ENCODE measurements around the gene RBM45. TPM values are rescaled to one million over a fixed set of nuclear protein-coding genes. Genes with fewer than 3 reads are reported as not detected.

Gene RBM45
- total RNA-seq, 1 donor from 2014 or later = 5.1 TPM

GRCh38 chr2:178163395-178163794 is 51.2 kb downstream of the RBM45 start:
- no peaks in the 10 kb centered on the region for H3K4me1 ChIP-seq
- DNase-seq = no peak
- H3K4me3 ChIP-seq = no peak overlapping the region
- no peak overlapping the region for H3K27ac ChIP-seq (replicated peaks)
- TF ChIP-seq CTCF (IDR thresholded peaks at IDR 0.05; ENCODE audit: borderline replicate concordance) = no peak
- no peaks in the 10 kb centered on the region for H3K9me3 ChIP-seq (replicated peaks)
- no peaks in the 10 kb centered on the region for H3K27me3 ChIP-seq (ENCODE audit: low read depth)
- intact Hi-C loops (cut with micrococcal nuclease) = no loop called here
- H3K36me3 ChIP-seq = no peaks in the 10 kb centered on the region

- Histone ChIP-seq H3K27ac (replicated peaks) (no peak overlapping the region), H3K27me3 (ENCODE audit: low read depth) (no peaks in the 10 kb centered on the region), H3K4me1 (no peaks in the 10 kb centered on the region), H3K36me3 (no peaks in the 10 kb centered on the region), H3K4me3 (no peak overlapping the region), H3K9me3 (replicated peaks) (no peaks in the 10 kb centered on the region)
- intact Hi-C loops (cut with micrococcal nuclease) = no loop called here
- no peak for DNase-seq
- TF ChIP-seq CTCF (IDR thresholded peaks at IDR 0.05; ENCODE audit: borderline replicate concordance) = no peak
These were observed 51.7 kb downstream of the RBM45 start for GRCh38 chr2:178163911-178164310.

DNA sequence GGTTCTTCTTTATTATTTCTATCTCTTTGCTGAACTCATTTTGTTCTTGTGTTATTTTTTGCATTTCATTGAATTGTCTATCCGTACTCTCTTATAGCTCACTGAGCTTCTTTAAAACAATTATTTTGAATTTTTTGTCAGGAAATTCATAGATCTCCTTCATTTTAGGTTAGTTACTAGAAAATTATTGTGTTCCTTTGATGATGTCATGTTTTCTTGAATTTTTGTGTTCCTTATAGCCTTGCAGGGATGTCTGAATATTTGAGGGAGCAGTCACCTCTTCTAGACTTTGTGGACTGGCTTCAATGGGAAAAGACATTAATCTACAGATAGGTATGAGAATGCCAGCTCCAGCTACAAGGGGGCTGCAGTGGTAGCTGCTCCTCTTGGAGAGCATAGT is 61.4 kb downstream of the RBM45 start:
- Histone ChIP-seq H3K4me3 (no peak overlapping the region), H3K27ac (replicated peaks) (no peak overlapping the region), H3K9me3 (replicated peaks) (peaks cover 9% of the 10 kb centered on the region), H3K36me3 (no peaks in the 10 kb centered on the region), H3K4me1 (no peaks in the 10 kb centered on the region), H3K27me3 (ENCODE audit: low read depth) (no peaks in the 10 kb centered on the region)
- DNase-seq = no peak
- no peak for TF ChIP-seq CTCF (IDR thresholded peaks at IDR 0.05; ENCODE audit: borderline replicate concordance)
- intact Hi-C loops (cut with micrococcal nuclease) = no loop called here

DNA sequence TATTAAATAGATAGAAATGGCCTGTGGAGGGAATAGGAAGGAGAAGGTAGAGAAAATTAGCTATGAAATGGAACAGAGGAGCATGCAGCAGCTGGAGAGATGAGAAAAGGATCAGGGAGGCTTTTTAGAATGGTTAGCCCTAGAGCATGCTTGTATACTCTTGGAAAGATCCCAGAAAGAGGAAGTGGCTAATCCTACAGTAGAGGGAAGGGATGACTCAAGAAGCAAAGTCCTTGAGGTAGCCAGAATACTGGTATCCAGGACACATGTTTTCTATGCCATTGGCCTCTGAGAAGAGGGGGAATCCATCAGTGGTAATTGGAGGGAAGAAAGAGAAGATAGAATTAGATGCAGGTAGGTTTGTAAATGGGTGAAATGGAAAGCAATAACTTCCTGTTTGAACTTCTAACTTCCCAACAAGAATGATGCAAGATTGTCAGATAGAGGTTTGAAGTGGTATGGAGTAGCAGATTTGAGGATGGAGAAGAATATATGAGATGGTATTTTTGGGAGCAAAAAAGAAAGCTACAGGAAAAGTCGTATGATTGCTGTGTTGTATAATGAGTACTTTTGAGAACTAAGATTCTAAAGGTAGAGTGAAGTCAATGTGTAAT is 64.9 kb downstream of the RBM45 start:
- H3K4me1 ChIP-seq = no peaks in the 10 kb centered on the region
- intact Hi-C loops (cut with micrococcal nuclease) = no loop called here
- H3K36me3 ChIP-seq = no peaks in the 10 kb centered on the region
- H3K9me3 ChIP-seq (replicated peaks) = peaks cover 4% of the 10 kb centered on the region
- no peak for TF ChIP-seq CTCF (IDR thresholded peaks at IDR 0.05; ENCODE audit: borderline replicate concordance)
- H3K27me3 ChIP-seq (ENCODE audit: low read depth) = peaks cover 5% of the 10 kb centered on the region
- H3K4me3 ChIP-seq = no peak overlapping the region
- no peak overlapping the region for H3K27ac ChIP-seq (replicated peaks)
- DNase-seq = no peak

Other genes starting within 250 kb of the RBM45 start
- 2.5 TPM for gene PDE11A, start 39.7 kb upstream of the RBM45 start, total RNA-seq
- gene OSBPL6, start 82.1 kb downstream of the RBM45 start, total RNA-seq = 6.4 TPM